NCI-H510A treated with DMSO at 0.1 percent for 48 hours (cell line): Measurements from ENCODE around the gene SAGE1.
"Not testable (repeated sequence)": the region's sequence is repeated elsewhere in the genome, so short reads cannot be mapped to it uniquely, and the experiment has no call there.

Experiments
- DNase-seq: peaks from one replicate; lab custom pipeline; 2025; lab: John Stamatoyannopoulos, UW

Gene SAGE1, protein sequence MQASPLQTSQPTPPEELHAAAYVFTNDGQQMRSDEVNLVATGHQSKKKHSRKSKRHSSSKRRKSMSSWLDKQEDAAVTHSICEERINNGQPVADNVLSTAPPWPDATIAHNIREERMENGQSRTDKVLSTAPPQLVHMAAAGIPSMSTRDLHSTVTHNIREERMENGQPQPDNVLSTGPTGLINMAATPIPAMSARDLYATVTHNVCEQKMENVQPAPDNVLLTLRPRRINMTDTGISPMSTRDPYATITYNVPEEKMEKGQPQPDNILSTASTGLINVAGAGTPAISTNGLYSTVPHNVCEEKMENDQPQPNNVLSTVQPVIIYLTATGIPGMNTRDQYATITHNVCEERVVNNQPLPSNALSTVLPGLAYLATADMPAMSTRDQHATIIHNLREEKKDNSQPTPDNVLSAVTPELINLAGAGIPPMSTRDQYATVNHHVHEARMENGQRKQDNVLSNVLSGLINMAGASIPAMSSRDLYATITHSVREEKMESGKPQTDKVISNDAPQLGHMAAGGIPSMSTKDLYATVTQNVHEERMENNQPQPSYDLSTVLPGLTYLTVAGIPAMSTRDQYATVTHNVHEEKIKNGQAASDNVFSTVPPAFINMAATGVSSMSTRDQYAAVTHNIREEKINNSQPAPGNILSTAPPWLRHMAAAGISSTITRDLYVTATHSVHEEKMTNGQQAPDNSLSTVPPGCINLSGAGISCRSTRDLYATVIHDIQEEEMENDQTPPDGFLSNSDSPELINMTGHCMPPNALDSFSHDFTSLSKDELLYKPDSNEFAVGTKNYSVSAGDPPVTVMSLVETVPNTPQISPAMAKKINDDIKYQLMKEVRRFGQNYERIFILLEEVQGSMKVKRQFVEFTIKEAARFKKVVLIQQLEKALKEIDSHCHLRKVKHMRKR

GRCh38 chrX:135893294-135893817 is at the start of gene SAGE1, which contains the start of gene CT45A10:
TSS of gene SAGE1 (plus strand) at chrX:135893716. CDS start at chrX:135896243, 2,527 bp downstream.
TSS of gene CT45A10 (minus strand) at chrX:135893444. CDS start at chrX:135885344, 8,100 bp downstream.
- no peak for DNase-seq

DNA sequence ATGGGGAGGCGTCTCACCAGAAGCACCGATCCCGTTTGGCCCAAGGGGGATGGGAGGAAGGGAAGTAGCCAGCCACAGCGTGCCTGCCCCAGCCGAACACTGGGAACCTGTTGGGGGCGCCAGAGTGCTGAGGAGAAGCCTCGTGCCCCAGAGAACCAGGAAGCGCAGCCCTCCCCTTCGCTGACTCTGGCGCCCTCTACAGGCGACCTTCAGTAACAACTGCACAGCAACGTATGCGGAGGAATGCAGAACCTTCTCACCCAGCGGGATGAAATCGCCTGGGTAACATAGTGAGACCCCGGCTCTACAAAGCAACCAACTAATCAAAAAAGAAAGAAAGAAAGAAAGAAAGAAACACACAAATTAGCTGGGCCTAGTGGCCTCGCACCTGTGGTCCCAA is 39.1 kb upstream of the SAGE1 start, which contains the start of gene CT45A8:
Gene CT45A8 (minus strand): TSS at position 101 of the 400 bp plus-strand sequence. CDS start 3,755 bp downstream, outside the sequence.
- DNase-seq, result not testable (repeated sequence)

DNA sequence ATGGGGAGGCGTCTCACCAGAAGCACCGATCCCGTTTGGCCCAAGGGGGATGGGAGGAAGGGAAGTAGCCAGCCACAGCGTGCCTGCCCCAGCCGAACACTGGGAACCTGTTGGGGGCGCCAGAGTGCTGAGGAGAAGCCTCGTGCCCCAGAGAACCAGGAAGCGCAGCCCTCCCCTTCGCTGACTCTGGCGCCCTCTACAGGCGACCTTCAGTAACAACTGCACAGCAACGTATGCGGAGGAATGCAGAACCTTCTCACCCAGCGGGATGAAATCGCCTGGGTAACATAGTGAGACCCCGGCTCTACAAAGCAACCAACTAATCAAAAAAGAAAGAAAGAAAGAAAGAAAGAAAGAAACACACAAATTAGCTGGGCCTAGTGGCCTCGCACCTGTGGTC is 21.8 kb upstream of the SAGE1 start, which contains the start of gene CT45A9:
Gene CT45A9 (minus strand): TSS at position 101 of the 400 bp plus-strand sequence. CDS start 3,751 bp downstream, outside the sequence.
- DNase-seq, result not testable (repeated sequence)

- not testable (repeated sequence) for DNase-seq
Observed at GRCh38 chrX:135882741-135883140, 10.8 kb upstream of the SAGE1 start.

DNA sequence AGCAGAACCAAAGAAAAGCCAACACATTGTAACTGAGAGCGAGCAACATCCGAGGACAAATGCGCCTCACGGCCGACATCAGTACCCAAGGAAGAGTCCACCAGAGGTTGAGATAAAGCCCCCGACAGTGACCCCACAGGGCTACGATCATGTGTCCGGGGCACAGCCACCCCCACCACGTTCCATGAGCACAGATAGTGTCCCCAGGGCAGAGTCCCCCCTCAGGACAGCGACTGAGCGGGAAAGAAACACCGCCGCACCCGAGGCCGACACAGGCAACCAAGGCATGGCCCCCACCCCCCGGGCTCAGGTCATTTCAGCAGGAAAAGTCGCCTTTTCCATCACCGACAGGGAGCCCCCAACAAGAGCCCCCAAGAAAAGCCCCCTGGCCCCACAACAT is 5.3 kb upstream of the SAGE1 start:
- DNase-seq, result not testable (repeated sequence)

GRCh38 chrX:135888976-135889375 is 4.5 kb upstream of the SAGE1 start:
- DNase-seq, result not testable (repeated sequence)

DNA sequence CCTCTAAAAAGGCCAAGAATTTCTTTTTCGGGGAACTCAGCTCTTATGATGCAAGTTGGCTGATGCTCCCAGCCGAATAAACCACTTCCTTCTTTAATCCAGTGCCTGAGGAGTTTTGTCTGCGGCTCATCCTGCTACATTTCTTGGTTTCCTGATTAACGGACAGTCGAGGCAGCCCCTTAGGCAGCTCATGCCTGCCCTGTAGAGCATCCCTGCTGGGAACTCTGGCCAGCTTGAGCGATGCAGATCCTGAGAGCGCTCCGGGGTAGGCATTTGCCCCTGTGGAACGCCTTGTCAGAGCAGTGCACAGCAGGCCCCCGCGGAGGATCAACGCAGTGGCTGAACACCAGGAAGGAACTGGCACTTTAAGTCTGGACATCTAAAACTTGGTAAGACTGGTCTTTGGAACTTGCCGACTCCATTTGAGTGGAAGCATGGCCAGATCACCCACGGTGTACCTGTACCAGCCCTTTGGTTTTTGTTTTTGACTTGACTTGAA is 3.4 kb upstream of the SAGE1 start:
- no peak for DNase-seq

GRCh38 chrX:135892781-135893180 is 735 bp upstream of the SAGE1 start:
- DNase-seq, result no peak

DNA sequence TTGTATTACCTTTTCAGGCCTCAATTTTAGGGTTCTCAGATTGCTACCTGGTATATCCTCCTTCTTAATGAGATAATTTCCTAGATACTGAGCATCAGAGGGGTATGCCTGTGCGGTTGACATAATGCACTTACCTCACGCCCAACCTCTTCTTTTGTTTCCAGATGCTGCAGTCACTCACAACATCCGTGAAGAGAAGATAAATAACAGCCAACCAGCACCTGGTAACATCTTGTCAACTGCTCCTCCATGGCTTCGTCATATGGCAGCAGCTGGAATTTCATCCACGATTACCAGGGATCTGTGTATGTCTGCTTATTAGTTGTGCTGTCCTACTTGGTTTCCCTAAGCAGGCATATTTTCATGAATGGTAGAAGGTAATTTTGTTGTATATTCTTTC is 16.7 kb downstream of the SAGE1 start:
- DNase-seq, result no peak

DNA sequence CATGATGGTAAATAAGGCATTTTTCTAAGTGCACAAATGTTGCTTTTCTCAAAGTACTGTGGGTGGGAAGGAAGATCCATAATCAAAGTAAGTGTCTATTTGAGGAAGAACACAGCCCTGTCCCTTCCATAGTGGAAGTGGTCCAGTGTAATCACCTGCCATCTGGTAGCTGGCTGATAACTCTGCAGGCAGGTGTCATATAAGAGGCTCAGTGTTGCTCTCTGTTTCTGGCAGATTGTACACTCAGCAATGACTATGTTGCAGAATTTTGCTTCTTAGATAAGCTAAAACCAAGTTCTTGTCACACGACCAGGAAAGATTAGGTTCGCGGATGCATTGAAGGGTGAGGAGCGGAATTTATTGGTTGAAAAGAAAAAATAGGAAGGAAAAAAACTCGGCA is 20.9 kb downstream of the SAGE1 start:
- no peak for DNase-seq

GRCh38 chrX:135920516-135920915 is 27.0 kb downstream of the SAGE1 start:
- DNase-seq, result not testable (repeated sequence)

GRCh38 chrX:135923353-135923752 is 29.8 kb downstream of the SAGE1 start:
- no peak for DNase-seq

DNA sequence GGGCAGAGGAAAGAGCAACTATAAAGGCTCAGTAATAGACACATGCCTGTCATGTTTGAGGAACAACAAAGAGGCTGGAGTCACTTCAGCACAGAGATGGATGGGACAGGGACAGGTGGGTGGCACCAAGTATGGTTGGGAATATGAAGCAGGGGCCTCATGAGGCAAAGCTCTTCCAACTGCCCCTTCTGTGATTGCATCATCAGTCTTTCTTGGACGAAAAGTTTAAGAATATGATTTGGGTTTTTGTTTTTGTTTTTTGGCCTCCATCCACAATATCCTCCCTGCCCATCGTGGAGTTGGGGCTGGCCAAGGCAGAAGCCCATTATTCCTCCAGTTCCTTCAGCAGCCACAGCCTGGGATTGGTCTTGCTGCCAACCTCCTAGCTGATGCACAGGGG is 34.4 kb downstream of the SAGE1 start:
- DNase-seq, result no peak

DNA sequence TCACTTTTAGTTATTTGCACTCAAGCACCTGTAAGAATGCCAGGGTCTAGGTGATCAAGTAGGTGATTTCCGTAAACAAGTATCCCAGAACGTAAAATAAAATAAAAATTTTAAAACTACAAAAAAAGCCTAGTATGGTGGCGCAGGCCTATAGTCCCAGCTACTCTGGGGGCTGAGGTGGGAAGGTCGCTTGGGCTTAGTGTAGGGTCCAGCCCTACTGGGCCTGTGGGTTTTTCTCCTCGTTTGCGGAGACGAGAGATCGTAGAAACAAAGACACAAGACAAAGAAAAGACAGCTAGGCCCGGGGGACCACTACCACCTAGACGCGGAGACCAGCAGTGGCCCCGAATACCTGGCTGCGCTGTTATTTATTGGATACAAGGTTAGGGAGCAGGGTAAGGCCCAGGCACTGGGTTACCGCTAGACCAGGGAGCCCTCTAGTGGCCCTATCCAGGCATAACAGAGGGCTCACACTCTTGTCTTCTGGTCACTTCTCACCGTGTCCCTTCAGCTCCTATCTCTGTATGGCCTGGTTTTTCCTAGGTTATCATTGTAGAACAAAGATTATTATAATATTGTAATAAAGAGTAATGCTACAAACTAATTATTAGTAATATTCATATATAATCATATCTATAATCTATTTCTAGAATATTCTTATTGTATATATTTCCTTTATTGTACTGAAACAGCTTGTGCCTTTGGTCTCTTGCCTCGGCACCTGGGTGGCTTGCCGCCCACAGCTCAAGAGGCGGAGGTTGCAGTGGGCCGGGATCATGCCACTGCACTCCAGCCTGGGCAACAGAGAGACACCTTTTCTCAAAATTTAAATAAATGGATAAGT is 38.4 kb downstream of the SAGE1 start:
- DNase-seq, result no peak

- DNase-seq, result no peak
Observed at GRCh38 chrX:135944486-135944885, 51.0 kb downstream of the SAGE1 start.

GRCh38 chrX:135951291-135951690 is 57.8 kb downstream of the SAGE1 start:
- DNase-seq, result no peak
